ENCODE results near the gene ASTN2.

- TF ChIP-seq JUN (IDR thresholded peaks at IDR 0.05; ENCODE audit: borderline replicate concordance, insufficient read depth, insufficient read length, low read depth) (no peak), EZH2 (IDR thresholded peaks at IDR 0.05; ENCODE audit: borderline replicate concordance, low read depth, low read length, severe bottlenecking) (no peak), CTCF (IDR thresholded peaks at IDR 0.05; ENCODE audit: extremely low read depth in 1 of 2, insufficient read depth in 1 of 2, low read depth in 1 of 2, low read length in 2 of 2) (no peak), POLR2A (IDR thresholded peaks at IDR 0.05; ENCODE audit: low read depth, low read length) (no peak), MAX (IDR thresholded peaks at IDR 0.05; ENCODE audit: insufficient read depth, insufficient read length) (no peak)
Measured at GRCh38 chr9:117073539-117074341, 341.1 kb downstream of the ASTN2 start.

Measured in endothelial cell of umbilical vein (primary cell).